GM18867 (cell line): Measurements from ENCODE around the gene NPHP4.
"Not testable (repeated sequence)": the region's sequence is repeated elsewhere in the genome, so short reads cannot be mapped to it uniquely, and the experiment has no call there.

Experiments
- ATAC-seq: cut with Tn5 transposase; IDR thresholded peaks from one replicate; pipeline ENCODE4 v1.9.1; 2021; ENCODE audit warnings: mild to moderate bottlenecking, moderate library complexity; ENCODE audit not compliant: unreplicated experiment

The NPHP4 gene

GRCh38 chr1:5861871-5862825 lies 130.1 kb downstream of the NPHP4 start:
- ATAC-seq = no peak

GRCh38 chr1:5860277-5860676 lies 131.9 kb downstream of the NPHP4 start:
- ATAC-seq = no peak

GRCh38 chr1:5859766-5860165 lies 132.5 kb downstream of the NPHP4 start:
- ATAC-seq = no peak

- no peak for ATAC-seq
Measured at GRCh38 chr1:5858844-5859407, 133.3 kb downstream of the NPHP4 start.

GRCh38 chr1:5858246-5858645 lies 134.0 kb downstream of the NPHP4 start:
- no peak for ATAC-seq

- ATAC-seq = no peak
Measured at GRCh38 chr1:5857508-5858090, 134.6 kb downstream of the NPHP4 start.

GRCh38 chr1:5857011-5857410 lies 135.2 kb downstream of the NPHP4 start:
- ATAC-seq = no peak

- no peak for ATAC-seq
Measured at GRCh38 chr1:5856246-5856815, 135.9 kb downstream of the NPHP4 start.

GRCh38 chr1:5855196-5855897 lies 136.9 kb downstream of the NPHP4 start:
- ATAC-seq = no peak

GRCh38 chr1:5854754-5855153 lies 137.5 kb downstream of the NPHP4 start:
- no peak for ATAC-seq

- not testable (repeated sequence) for ATAC-seq
Measured at GRCh38 chr1:5853858-5854257, 138.4 kb downstream of the NPHP4 start.

GRCh38 chr1:5850503-5850902 lies 141.7 kb downstream of the NPHP4 start:
- no peak for ATAC-seq

GRCh38 chr1:5849550-5849949 lies 142.7 kb downstream of the NPHP4 start:
- ATAC-seq = no peak

- ATAC-seq = no peak
Measured at GRCh38 chr1:5847013-5847659, 145.1 kb downstream of the NPHP4 start.

GRCh38 chr1:5845376-5845775 lies 146.8 kb downstream of the NPHP4 start:
- no peak for ATAC-seq

- ATAC-seq = no peak
Measured at GRCh38 chr1:5844442-5844841, 147.8 kb downstream of the NPHP4 start.

- ATAC-seq = no peak
Measured at GRCh38 chr1:5843521-5844096, 148.6 kb downstream of the NPHP4 start.

GRCh38 chr1:5842679-5843078 lies 149.5 kb downstream of the NPHP4 start:
- no peak for ATAC-seq

- no peak for ATAC-seq
Measured at GRCh38 chr1:5840551-5841001, 151.6 kb downstream of the NPHP4 start.
